K562 (cell line): ENCODE measurements around the gene ACKR1. TPM values are rescaled to one million over a fixed set of nuclear protein-coding genes. Genes with fewer than 3 reads are reported as not detected.

ENCODE experiments used
- ATAC-seq: fragments of 200-7000 bp; cut with Tn5 transposase; 3 replicates; pipeline ENCODE4 v1.9.1; 2020; ENCODE audit warnings: moderate library complexity
- BruUV-seq: library from RNA; stranded (reverse); fragments of 400-500 nt; replicated peaks from 2 replicates; lab custom pipeline; 2021; lab: Mats Ljungman, UMichigan
- CTCF ChIA-PET: fragments of 300-600 bp; formaldehyde crosslinking; extraction: SDS; loops from one replicate; lab custom pipeline; 2021; ENCODE audit warnings: low intra/inter-chr PET ratio; lab: Yijun Ruan, JAX
- POLR2A ChIA-PET: fragments of 300-600, 350-650 bp; sonication (Branson Sonifier 250); formaldehyde crosslinking; extraction: SDS; loops from one replicate; lab custom pipeline; 2021; ENCODE audit warnings: antibody characterized with exemption, inconsistent platforms; lab: Yijun Ruan, JAX
- DNase-seq, 4 experiments: peaks; one replicate each; pipeline versions ENCODE4 v3.0.0 to v3.0.0-alpha.2; 2011 to 2018; ENCODE audit warnings: low spot score in 3 of 4, mixed read lengths in 3 of 4; ENCODE audit errors: extremely low read depth in 1 of 4
- FAIRE-seq: peaks from 2 replicates; lab custom pipeline; 2011; peaks lifted over from hg19 to GRCh38; lab: Jason Lieb, UNC
- H2AFZ ChIP-seq: 2 replicates; pipeline ENCODE4 v1.6.0; 2011; ENCODE audit warnings: low read depth, low read length, control low read depth, inconsistent platforms
- H3K27ac ChIP-seq: fragments of 200-600 bp; 3 replicates; pipeline ENCODE4 v1.8.0; 2011; ENCODE audit warnings: low read depth, mild to moderate bottlenecking, control low read depth, inconsistent platforms, low read length, moderate library complexity, mixed read lengths; ENCODE audit errors: extremely low read depth
- H3K27me3 ChIP-seq, 2 experiments: fragments of 300-600 bp in 1 of 2; 2 replicates in 1 of 2; 3 replicates in 1 of 2; pipeline versions ENCODE4 v1.6.0 to v1.8.0; 2011; ENCODE audit warnings: inconsistent platforms in 2 of 2, low read length in 2 of 2, mild to moderate bottlenecking in 1 of 2, mixed read lengths in 1 of 2, moderate library complexity in 1 of 2; ENCODE audit not compliant: control insufficient read depth in 2 of 2, insufficient read depth in 2 of 2
- H3K36me3 ChIP-seq: fragments of 300-600 bp; 3 replicates; pipeline ENCODE4 v1.8.0; 2011; ENCODE audit warnings: mild to moderate bottlenecking, low read length, inconsistent platforms; ENCODE audit not compliant: control insufficient read depth, insufficient read depth
- H3K4me1 ChIP-seq, 2 experiments: fragments of 200-600 bp in 1 of 2; replicated peaks in 1 of 2; 2 replicates in 1 of 2; 3 replicates in 1 of 2; pipeline versions ENCODE4 v1.5.1 to v1.8.0; 2011; ENCODE audit warnings: inconsistent platforms in 2 of 2, low read length in 2 of 2, mild to moderate bottlenecking in 1 of 2, mixed read lengths in 1 of 2, moderate library complexity in 1 of 2; ENCODE audit not compliant: control insufficient read depth in 2 of 2, insufficient read depth in 2 of 2
- H3K4me2 ChIP-seq: 2 replicates; pipeline ENCODE4 v1.6.1; 2011; ENCODE audit warnings: low read length, control low read depth, inconsistent platforms, mixed read lengths; ENCODE audit not compliant: insufficient read depth
- H3K4me3 ChIP-seq: fragments of 200-600 bp; sonication (generic), shearing (Covaris generic); 2 replicates; pipeline ENCODE4 v1.5.1; 2016; ENCODE audit warnings: control low read depth, inconsistent platforms
- H3K79me2 ChIP-seq: fragments of 200-600 bp; 3 replicates; pipeline ENCODE4 v1.8.0; 2011; ENCODE audit warnings: low read length, inconsistent platforms; ENCODE audit not compliant: control insufficient read depth, insufficient read depth
- H3K9ac ChIP-seq, 2 experiments: 2 replicates each; pipeline versions ENCODE4 v1.6.0 to v1.6.1; 2011; ENCODE audit warnings: low read depth in 2 of 2, low read length in 2 of 2, control low read depth in 1 of 2, inconsistent platforms in 1 of 2, mild to moderate bottlenecking in 1 of 2, mixed read lengths in 1 of 2; ENCODE audit not compliant: insufficient read depth in 1 of 2
- H3K9me1 ChIP-seq: one replicate; pipeline ENCODE4 v1.6.0; 2011; ENCODE audit warnings: inconsistent platforms, mild to moderate bottlenecking, low read length, moderate library complexity; ENCODE audit not compliant: control insufficient read depth, insufficient read depth
- H3K9me3 ChIP-seq: replicated peaks from 2 replicates; pipeline ENCODE4 v1.5.1; 2011; ENCODE audit warnings: low read depth, low read length, inconsistent platforms; ENCODE audit not compliant: control insufficient read depth, insufficient read depth
- H4K20me1 ChIP-seq: replicated peaks from 2 replicates; pipeline ENCODE4 v1.6.1; 2011; ENCODE audit warnings: low read length, inconsistent platforms, mixed read lengths; ENCODE audit not compliant: control insufficient read depth, insufficient read depth
- NFRKB ChIP-seq: fragments of 450-650 bp; IDR thresholded peaks from 2 replicates; pipeline ENCODE4 v1.6.1; 2016; ENCODE audit warnings: low read depth
- RBBP5 ChIP-seq: fragments of 200-600 bp; sonication (generic); IDR thresholded peaks from 2 replicates; pipeline ENCODE4 v1.6.1; 2012; ENCODE audit warnings: borderline replicate concordance, mild to moderate bottlenecking, low read length, control low read depth, inconsistent platforms; ENCODE audit not compliant: insufficient read depth, poor library complexity, severe bottlenecking
- SIRT6 ChIP-seq: IDR thresholded peaks from one replicate; pipeline ENCODE4 v1.6.1; 2012; ENCODE audit warnings: low read depth, mild to moderate bottlenecking, control low read depth, inconsistent platforms, low read length, moderate library complexity
- SMAD1 ChIP-seq: fragments of 150-350 bp; IDR thresholded peaks from 2 replicates; pipeline ENCODE4 v1.6.1; 2014; ENCODE audit warnings: low read length, low read depth; ENCODE audit not compliant: partially characterized antibody
- YBX1 ChIP-seq: fragments of 450-650 bp; IDR thresholded peaks from 2 replicates; pipeline ENCODE4 v1.7.1; 2016; ENCODE audit warnings: mild to moderate bottlenecking
- ZNF717 ChIP-seq: fragments of 250-450 bp; sonication (Bioruptor Pico); IDR thresholded peaks from 2 replicates; pipeline ENCODE4 v1.5.0; 2021
- WGBS: fragments of 100-300 bp; shearing (Covaris generic); methylation state at CpG from one replicate; pipeline ENCODE4 v1.1.6; 2016; ENCODE audit warnings: low coverage, mixed read lengths; ENCODE audit not compliant: insufficient coverage; ENCODE audit errors: missing lambda C conversion rate; 5-methylcytosine and 5-hydroxymethylcytosine counted together
- in situ Hi-C: fragments of 300-500 bp; cut with MboI; formaldehyde crosslinking; loops from 4 replicates; pipeline ENCODE4 v1.15.0; 2018; ENCODE audit warnings: inconsistent platforms, mixed read lengths
- intact Hi-C: fragments of 100-400 bp; cut with micrococcal nuclease; formaldehyde crosslinking; loops from 2 replicates; pipeline ENCODE4 v1.14.2; 2022
- polyA plus RNA-seq, 8 experiments: library from polyadenylated mRNA; depleted of rRNA in 4 of 8; stranded (reverse) in 5 of 8; unstranded in 3 of 8; fragments of >200 nt; fragmentation: Nextera tagmentation in 2 of 8; fragmentation: Illumina TruSeq in 1 of 8; extraction: Ambion mirVana in 2 of 8; extraction: Trizol in 1 of 8; gene quantifications; 2 replicates each; pipeline versions ENCODE4 v1.2.1 to v1.2.3, GENCODE V29; 2011 to 2014; ENCODE audit warnings: inconsistent platforms in 1 of 8, missing spikeins in 1 of 8
- total RNA-seq, 7 experiments: library from RNA; depleted of rRNA in 6 of 7; stranded (reverse); fragments of >200 nt in 6 of 7; fragmentation: Illumina TruSeq in 2 of 7; extraction: Trizol in 2 of 7; gene quantifications; 2 replicates each; pipeline versions ENCODE4 v1.2.1 to v1.2.3, GENCODE V29; 2011 to 2021; ENCODE audit warnings: low replicate concordance in 1 of 7
- TF ChIP-seq, protein P1 (sequence below): fragments of 450-650 bp; formaldehyde crosslinking; IDR thresholded peaks from 2 replicates; pipeline ENCODE4 v1.4.0; 2022; ENCODE audit warnings: missing genetic modification characterization

The ACKR1 gene
- total and polyA plus RNA-seq, 9 of the 15 experiments (the other 6 are each of a cell fraction or from before 2014, with no cell fraction given), result 0.07 to 0.64 (median 0.18) TPM

DNA sequence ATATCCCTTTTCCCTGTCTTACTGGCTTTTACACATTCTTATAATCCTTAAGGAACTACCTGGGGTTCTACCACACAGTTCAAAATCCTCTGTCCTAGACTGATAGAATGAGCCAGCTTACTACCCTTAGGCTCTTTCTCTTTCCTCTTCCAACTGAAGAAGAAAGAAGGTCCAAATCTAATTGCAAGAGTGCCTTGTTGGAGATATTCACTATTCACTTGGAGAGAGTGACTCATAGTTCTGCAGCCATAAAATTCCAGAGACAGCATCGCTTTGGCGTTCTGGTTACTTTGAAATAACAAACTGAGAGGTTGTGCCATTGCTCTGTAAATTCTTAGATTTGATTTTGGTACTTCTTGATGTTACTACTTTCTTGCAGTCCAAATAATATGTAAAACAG lies 29.1 kb upstream of the ACKR1 start:
- no peak for TF ChIP-seq SIRT6
- TF ChIP-seq NFRKB, result no peak
- TF ChIP-seq, protein P1, sequence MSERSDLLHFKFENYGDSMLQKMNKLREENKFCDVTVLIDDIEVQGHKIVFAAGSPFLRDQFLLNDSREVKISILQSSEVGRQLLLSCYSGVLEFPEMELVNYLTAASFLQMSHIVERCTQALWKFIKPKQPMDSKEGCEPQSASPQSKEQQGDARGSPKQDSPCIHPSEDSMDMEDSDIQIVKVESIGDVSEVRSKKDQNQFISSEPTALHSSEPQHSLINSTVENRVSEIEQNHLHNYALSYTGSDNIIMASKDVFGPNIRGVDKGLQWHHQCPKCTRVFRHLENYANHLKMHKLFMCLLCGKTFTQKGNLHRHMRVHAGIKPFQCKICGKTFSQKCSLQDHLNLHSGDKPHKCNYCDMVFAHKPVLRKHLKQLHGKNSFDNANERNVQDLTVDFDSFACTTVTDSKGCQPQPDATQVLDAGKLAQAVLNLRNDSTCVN (CRISPR knock-in tag), result no peak
- no peak for TF ChIP-seq ZNF717 (CRISPR knock-in tag)
- no peak for TF ChIP-seq SMAD1
- TF ChIP-seq YBX1, result no peak
- no peak for TF ChIP-seq RBBP5
- H3K4me3 ChIP-seq, result no peak overlapping the region
- no TSS peak for BruUV-seq
- ATAC-seq (no peak), FAIRE-seq (no peak), DNase-seq (no peak)
- ChIA-PET POLR2A (interaction anchor here (0.8 kb wide), 1 partner anchor 17 kb away, joined by 4 read pairs; no protein-coding TSS in a partner anchor), CTCF (no interaction called here)
- in situ Hi-C loops, result loop anchor here (25.0 kb wide), 1 partner anchor 812 kb away; no protein-coding TSS in a partner anchor
- peaks cover 4 to 6% of the 10 kb centered on the region in 2 experiments; a peak in 4 of 5 replicates for H3K27me3 ChIP-seq
- 0% methylated on average over 2 of the region's 2 CpGs for WGBS
- no peaks in the 10 kb centered on the region for H4K20me1 ChIP-seq
- no peaks in the 10 kb centered on the region for H3K9me1 ChIP-seq
- H3K9ac ChIP-seq, result no peak overlapping the region
- no peaks in the 10 kb centered on the region for H3K9me3 ChIP-seq
- H3K4me2 ChIP-seq, result no peak overlapping the region
- H3K36me3 ChIP-seq, result no peaks in the 10 kb centered on the region
- 0 out of 5 replicates have a peak, but pooled peaks cover 0 to 6% of the 10 kb centered on the region in 2 experiments for H3K4me1 ChIP-seq
- no peaks in the 10 kb centered on the region for H3K79me2 ChIP-seq
- no peak overlapping the region for H2AFZ ChIP-seq
- no peak overlapping the region for H3K27ac ChIP-seq
- intact Hi-C loops, result no loop called here
